Measurements from ENCODE around the gene NEDD8.
A peak's percentile ranks its signal among the peaks of the same experiment; 100 is the strongest.

NEDD8 gene

GRCh38 chr14:24216345-24216699 is 15.8 kb downstream of the NEDD8 start:
- Histone ChIP-seq H3K4me3 (IDR thresholded peaks at IDR 0.05; ENCODE audit: insufficient read depth, low read depth, low read length) (no peak overlapping the region), H3K4me1 (ENCODE audit: low read depth, poor library complexity, severe bottlenecking) (peaks cover 22% of the 10 kb centered on the region), H2AFZ (ENCODE audit: low read depth) (no peak overlapping the region), H3K4me2 (no peak overlapping the region), H3K36me3 (ENCODE audit: insufficient read depth) (no peaks in the 10 kb centered on the region), H4K20me1 (ENCODE audit: insufficient read depth) (no peaks in the 10 kb centered on the region), H3K27ac (peak overlapping the region; percentile 58; the same call in 1 of the 2 replicates), H3K9ac (no peak overlapping the region), H3K79me2 (ENCODE audit: insufficient read depth, low read depth) (peaks cover 9% of the 10 kb centered on the region; the same call in 1 of the 2 replicates), H3K27me3 (ENCODE audit: insufficient read depth, low read depth) (no peaks in the 10 kb centered on the region)
- no peak for TF ChIP-seq CTCF (conservative IDR thresholded peaks at IDR 0.05; ENCODE audit: low read depth, low read length)

GRCh38 chr14:24215495-24216344 is 16.4 kb downstream of the NEDD8 start, which contains the start of gene MDP1:
MDP1 (minus strand) TSS chr14:24216066; CDS start chr14:24215955, 111 bp downstream.
- Histone ChIP-seq H3K4me3 (IDR thresholded peaks at IDR 0.05; ENCODE audit: insufficient read depth, low read depth, low read length) (no peak within 1 kb of the TSS), H2AFZ (ENCODE audit: low read depth) (peak within 1 kb of the TSS; percentile 64), H3K9ac (peak within 1 kb of the TSS; percentile 53; the same call in 1 of the 2 replicates), H4K20me1 (ENCODE audit: insufficient read depth) (no peaks in the 10 kb centered on the region), H3K36me3 (ENCODE audit: insufficient read depth) (no peaks in the 10 kb centered on the region), H3K4me2 (peak within 1 kb of the TSS; percentile 64), H3K27me3 (ENCODE audit: insufficient read depth, low read depth) (no peaks in the 10 kb centered on the region), H3K79me2 (ENCODE audit: insufficient read depth, low read depth) (peaks cover 9% of the 10 kb centered on the region; the same call in 1 of the 2 replicates), H3K27ac (peak within 1 kb of the TSS; percentile 58), H3K4me1 (ENCODE audit: low read depth, poor library complexity, severe bottlenecking) (peaks cover 22% of the 10 kb centered on the region)
- 0 out of 2 replicates have a peak, but pooled peaks have one; percentile 46 for TF ChIP-seq CTCF (conservative IDR thresholded peaks at IDR 0.05; ENCODE audit: low read depth, low read length)

- Histone ChIP-seq H3K4me3 (IDR thresholded peaks at IDR 0.05; ENCODE audit: insufficient read depth, low read depth, low read length) (no peak overlapping the region), H3K27ac (peak overlapping the region; percentile 89), H3K27me3 (ENCODE audit: insufficient read depth, low read depth) (no peaks in the 10 kb centered on the region), H3K36me3 (ENCODE audit: insufficient read depth) (no peaks in the 10 kb centered on the region), H3K4me2 (peak overlapping the region; percentile 64), H2AFZ (ENCODE audit: low read depth) (peak overlapping the region; percentile 45; the same call in 1 of the 2 replicates), H4K20me1 (ENCODE audit: insufficient read depth) (no peaks in the 10 kb centered on the region), H3K9ac (peak overlapping the region; percentile 81; the same call in 1 of the 2 replicates), H3K4me1 (ENCODE audit: low read depth, poor library complexity, severe bottlenecking) (peaks cover 22% of the 10 kb centered on the region), H3K79me2 (ENCODE audit: insufficient read depth, low read depth) (0 out of 2 replicates have a peak, but pooled peaks cover 9% of the 10 kb centered on the region)
- no peak for TF ChIP-seq CTCF (conservative IDR thresholded peaks at IDR 0.05; ENCODE audit: low read depth, low read length)
Measured at GRCh38 chr14:24213866-24214662, 18.1 kb downstream of the NEDD8 start.
